Measurements from ENCODE around the gene UVRAG. TPM values are rescaled to one million over a fixed set of nuclear protein-coding genes. Genes with fewer than 3 reads are reported as not detected.
A peak's percentile ranks its signal among the peaks of the same experiment; 100 is the strongest.

The UVRAG gene
- total RNA-seq, 1 experiment from 2014 or later, result 29.5 TPM

DNA sequence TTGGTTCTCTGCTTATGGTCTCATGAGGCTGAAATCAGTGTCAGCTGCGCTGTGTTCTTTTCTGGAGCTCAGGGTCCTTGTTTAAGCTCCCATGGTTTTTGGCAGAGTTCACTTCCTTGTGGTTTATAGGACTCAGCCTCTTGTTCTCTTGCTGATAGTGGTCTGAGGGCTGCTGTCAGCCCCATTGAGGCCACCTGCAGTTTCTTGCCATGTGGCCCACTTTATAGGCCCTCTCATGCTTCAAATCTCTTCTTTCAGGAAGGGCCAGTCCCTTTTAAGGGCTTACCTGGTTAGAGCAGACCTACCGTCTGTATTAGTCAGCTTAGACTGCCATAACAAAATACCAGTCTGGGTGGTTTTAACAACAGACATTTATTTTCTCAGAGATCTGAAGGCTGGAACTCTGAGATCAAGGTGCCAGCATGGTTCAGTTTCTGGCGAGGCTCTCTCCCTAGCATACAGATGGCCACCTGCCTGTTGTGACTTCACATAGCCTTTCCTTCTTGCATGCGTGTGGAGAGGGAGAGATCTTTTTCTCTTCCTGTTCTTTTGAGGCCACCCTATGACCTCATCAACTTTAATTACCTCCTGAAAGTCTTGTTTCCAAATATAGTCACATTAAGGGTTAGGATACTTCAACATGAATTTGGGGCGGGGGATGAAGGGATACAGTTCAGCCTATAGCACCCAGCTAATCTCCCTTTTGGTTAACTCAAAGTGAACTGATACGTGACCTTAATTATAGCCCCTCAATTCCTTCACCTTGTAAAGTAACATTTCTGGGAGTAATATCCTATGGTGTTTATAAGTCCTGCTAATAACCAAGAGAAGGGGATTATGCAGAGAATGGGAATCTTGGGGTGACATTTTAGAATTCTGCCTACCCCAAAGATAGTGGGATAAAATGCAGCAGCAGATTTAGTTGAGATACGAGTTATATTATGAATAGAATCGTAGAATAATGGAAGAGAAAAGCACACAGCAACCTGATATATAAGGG, 131.8 kb downstream of the UVRAG start:
- 0 out of 2 replicates have a peak, but pooled peaks have one; percentile 21 for ATAC-seq
- POLR2A ChIA-PET, result no interaction called here
- no peak overlapping the region for H3K27ac ChIP-seq (ENCODE audit: low read length)

DNA sequence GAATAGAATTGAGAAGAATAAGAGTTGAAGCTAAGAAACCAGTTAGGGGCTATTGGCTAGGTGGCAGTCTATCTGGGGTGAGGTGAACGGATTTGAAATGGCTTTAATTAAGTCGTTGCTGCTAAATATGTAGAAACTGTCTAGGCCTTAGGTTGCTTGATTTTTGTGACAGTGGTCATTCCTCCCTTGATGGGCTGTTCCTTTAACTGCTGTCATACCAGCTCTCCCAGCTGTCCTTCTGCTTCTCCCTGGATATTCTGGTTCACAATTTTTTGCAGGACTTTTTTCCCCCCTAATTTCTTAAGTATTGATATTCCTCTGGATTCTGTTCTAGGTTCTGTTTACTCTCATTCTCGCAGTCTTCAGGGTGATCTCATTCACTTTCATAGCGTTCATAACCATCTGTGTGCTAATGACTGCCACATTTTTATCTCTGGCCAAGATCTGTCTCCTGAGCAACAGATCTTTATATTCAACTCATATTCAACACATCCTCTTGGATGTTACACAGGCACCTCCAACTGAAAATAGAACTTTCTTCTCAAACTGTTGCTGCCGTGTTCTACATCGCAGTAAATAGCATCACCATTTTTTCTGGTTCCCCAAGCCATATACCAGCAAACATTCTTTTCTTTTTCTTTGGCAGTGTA, 134.1 kb downstream of the UVRAG start:
- no peaks in the 10 kb centered on the region for H3K9me3 ChIP-seq (ENCODE audit: control insufficient read depth, insufficient read depth, low read depth, low read length)
- H3K4me1 ChIP-seq (ENCODE audit: control insufficient read depth, insufficient read depth, low read length), result 0 out of 2 replicates have a peak, but pooled peaks cover 11% of the 10 kb centered on the region
- intact Hi-C loops (cut with micrococcal nuclease; ENCODE audit: unreplicated experiment) (no loop called here), in situ Hi-C loops (cut with HindIII; ENCODE audit: low pct_unique_long_range_greater_than_20kb, low sequenced_read_pairs) (no loop called here)
- DNase-seq (ENCODE audit: low read depth, low spot score), result no peak
- no peak for ATAC-seq
- CTCF ChIA-PET, result no interaction called here
- H3K27me3 ChIP-seq (ENCODE audit: control insufficient read depth, insufficient read depth, low read length), result no peaks in the 10 kb centered on the region
- H3K4me3 ChIP-seq (ENCODE audit: low read depth in 2 of 2, low read length in 2 of 2), result no peak overlapping the region
- H3K27ac ChIP-seq (ENCODE audit: low read length), result no peak overlapping the region
- H3K36me3 ChIP-seq (ENCODE audit: control insufficient read depth, insufficient read depth, low read length), result no peaks in the 10 kb centered on the region
- BruUV-seq (replicated peaks), result no TSS peak
- POLR2A ChIA-PET, result no interaction called here
- TF ChIP-seq, protein P1, sequence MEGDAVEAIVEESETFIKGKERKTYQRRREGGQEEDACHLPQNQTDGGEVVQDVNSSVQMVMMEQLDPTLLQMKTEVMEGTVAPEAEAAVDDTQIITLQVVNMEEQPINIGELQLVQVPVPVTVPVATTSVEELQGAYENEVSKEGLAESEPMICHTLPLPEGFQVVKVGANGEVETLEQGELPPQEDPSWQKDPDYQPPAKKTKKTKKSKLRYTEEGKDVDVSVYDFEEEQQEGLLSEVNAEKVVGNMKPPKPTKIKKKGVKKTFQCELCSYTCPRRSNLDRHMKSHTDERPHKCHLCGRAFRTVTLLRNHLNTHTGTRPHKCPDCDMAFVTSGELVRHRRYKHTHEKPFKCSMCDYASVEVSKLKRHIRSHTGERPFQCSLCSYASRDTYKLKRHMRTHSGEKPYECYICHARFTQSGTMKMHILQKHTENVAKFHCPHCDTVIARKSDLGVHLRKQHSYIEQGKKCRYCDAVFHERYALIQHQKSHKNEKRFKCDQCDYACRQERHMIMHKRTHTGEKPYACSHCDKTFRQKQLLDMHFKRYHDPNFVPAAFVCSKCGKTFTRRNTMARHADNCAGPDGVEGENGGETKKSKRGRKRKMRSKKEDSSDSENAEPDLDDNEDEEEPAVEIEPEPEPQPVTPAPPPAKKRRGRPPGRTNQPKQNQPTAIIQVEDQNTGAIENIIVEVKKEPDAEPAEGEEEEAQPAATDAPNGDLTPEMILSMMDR (IDR thresholded peaks at IDR 0.05), result no peak
- TF ChIP-seq TCF7L2 (IDR thresholded peaks at IDR 0.05; ENCODE audit: low read depth, low read length) (no peak), SIN3A (IDR thresholded peaks at IDR 0.05; ENCODE audit: borderline replicate concordance, insufficient read depth, low read depth, low read length) (no peak), POLR2AphosphoS5 (IDR thresholded peaks at IDR 0.05; ENCODE audit: low read depth, low read length) (no peak)
- TF ChIP-seq, protein P2, sequence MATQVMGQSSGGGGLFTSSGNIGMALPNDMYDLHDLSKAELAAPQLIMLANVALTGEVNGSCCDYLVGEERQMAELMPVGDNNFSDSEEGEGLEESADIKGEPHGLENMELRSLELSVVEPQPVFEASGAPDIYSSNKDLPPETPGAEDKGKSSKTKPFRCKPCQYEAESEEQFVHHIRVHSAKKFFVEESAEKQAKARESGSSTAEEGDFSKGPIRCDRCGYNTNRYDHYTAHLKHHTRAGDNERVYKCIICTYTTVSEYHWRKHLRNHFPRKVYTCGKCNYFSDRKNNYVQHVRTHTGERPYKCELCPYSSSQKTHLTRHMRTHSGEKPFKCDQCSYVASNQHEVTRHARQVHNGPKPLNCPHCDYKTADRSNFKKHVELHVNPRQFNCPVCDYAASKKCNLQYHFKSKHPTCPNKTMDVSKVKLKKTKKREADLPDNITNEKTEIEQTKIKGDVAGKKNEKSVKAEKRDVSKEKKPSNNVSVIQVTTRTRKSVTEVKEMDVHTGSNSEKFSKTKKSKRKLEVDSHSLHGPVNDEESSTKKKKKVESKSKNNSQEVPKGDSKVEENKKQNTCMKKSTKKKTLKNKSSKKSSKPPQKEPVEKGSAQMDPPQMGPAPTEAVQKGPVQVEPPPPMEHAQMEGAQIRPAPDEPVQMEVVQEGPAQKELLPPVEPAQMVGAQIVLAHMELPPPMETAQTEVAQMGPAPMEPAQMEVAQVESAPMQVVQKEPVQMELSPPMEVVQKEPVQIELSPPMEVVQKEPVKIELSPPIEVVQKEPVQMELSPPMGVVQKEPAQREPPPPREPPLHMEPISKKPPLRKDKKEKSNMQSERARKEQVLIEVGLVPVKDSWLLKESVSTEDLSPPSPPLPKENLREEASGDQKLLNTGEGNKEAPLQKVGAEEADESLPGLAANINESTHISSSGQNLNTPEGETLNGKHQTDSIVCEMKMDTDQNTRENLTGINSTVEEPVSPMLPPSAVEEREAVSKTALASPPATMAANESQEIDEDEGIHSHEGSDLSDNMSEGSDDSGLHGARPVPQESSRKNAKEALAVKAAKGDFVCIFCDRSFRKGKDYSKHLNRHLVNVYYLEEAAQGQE (IDR thresholded peaks at IDR 0.05; ENCODE audit: insufficient read depth in 1 of 2, low read depth in 2 of 2, low read length in 1 of 2), result no peak

More for the DNA sequence above, 131.8 kb downstream of the UVRAG start:
- Histone ChIP-seq H3K27me3 (ENCODE audit: control insufficient read depth, insufficient read depth, low read length) (no peaks in the 10 kb centered on the region), H3K36me3 (ENCODE audit: control insufficient read depth, insufficient read depth, low read length) (no peaks in the 10 kb centered on the region), H3K9me3 (ENCODE audit: control insufficient read depth, insufficient read depth, low read depth, low read length) (no peaks in the 10 kb centered on the region), H3K4me1 (ENCODE audit: control insufficient read depth, insufficient read depth, low read length) (0 out of 2 replicates have a peak, but pooled peaks cover 11% of the 10 kb centered on the region), H3K4me3 (ENCODE audit: low read depth in 2 of 2, low read length in 2 of 2) (no peak overlapping the region)
- CTCF ChIA-PET, result no interaction called here
- DNase-seq (ENCODE audit: low read depth, low spot score), result no peak
- in situ Hi-C loops (cut with HindIII; ENCODE audit: low pct_unique_long_range_greater_than_20kb, low sequenced_read_pairs) (no loop called here), intact Hi-C loops (cut with micrococcal nuclease; ENCODE audit: unreplicated experiment) (no loop called here)
- TF ChIP-seq, protein P2 (IDR thresholded peaks at IDR 0.05; ENCODE audit: insufficient read depth in 1 of 2, low read depth in 2 of 2, low read length in 1 of 2), result no peak
- TF ChIP-seq SIN3A (IDR thresholded peaks at IDR 0.05; ENCODE audit: borderline replicate concordance, insufficient read depth, low read depth, low read length) (no peak), TCF7L2 (IDR thresholded peaks at IDR 0.05; ENCODE audit: low read depth, low read length) (no peak), POLR2AphosphoS5 (IDR thresholded peaks at IDR 0.05; ENCODE audit: low read depth, low read length) (no peak)
- TF ChIP-seq, protein P1 (IDR thresholded peaks at IDR 0.05), result no peak
- BruUV-seq (replicated peaks), result no TSS peak

Measured in Panc1 (cell line).